Neural cell (in vitro differentiated cells): ENCODE data around the gene SSBP2.

Experiments used
- EP300 ChIP-seq: fragments of 450-650 bp; conservative IDR thresholded peaks from 2 replicates; pipeline ENCODE4 v1.6.1; 2014; ENCODE audit warnings: antibody characterized with exemption, mild to moderate bottlenecking, moderate library complexity; ENCODE audit not compliant: poor library complexity, severe bottlenecking
- EZH2 ChIP-seq: fragments of 200-600, 300-800 bp; shearing (Covaris generic), sonication (generic); IDR thresholded peaks from 2 replicates; pipeline ENCODE4 v1.6.1; 2014; ENCODE audit warnings: antibody characterized with exemption, low read length, borderline replicate concordance, mild to moderate bottlenecking; ENCODE audit not compliant: insufficient read depth, poor library complexity, severe bottlenecking
- MXI1 ChIP-seq: fragments of 450-650 bp; conservative IDR thresholded peaks from 2 replicates; pipeline ENCODE4 v1.6.1; 2014; ENCODE audit warnings: antibody characterized with exemption, mild to moderate bottlenecking; ENCODE audit not compliant: poor library complexity, severe bottlenecking
- POLR2AphosphoS5 ChIP-seq: IDR thresholded peaks from 2 replicates; pipeline ENCODE4 v1.6.1; 2012
- RAD21 ChIP-seq: fragments of 450-650 bp; conservative IDR thresholded peaks from 2 replicates; pipeline ENCODE4 v1.6.1; 2014; ENCODE audit warnings: antibody characterized with exemption, mild to moderate bottlenecking, moderate library complexity
- REST ChIP-seq: IDR thresholded peaks from 2 replicates; pipeline ENCODE4 v1.6.1; 2012; ENCODE audit warnings: borderline replicate concordance
- SMC3 ChIP-seq: fragments of 450-650 bp; conservative IDR thresholded peaks from 2 replicates; pipeline ENCODE4 v1.6.1; 2014; ENCODE audit warnings: antibody characterized with exemption, mild to moderate bottlenecking, moderate library complexity; ENCODE audit not compliant: poor library complexity
- TAF1 ChIP-seq: IDR thresholded peaks from 2 replicates; pipeline ENCODE4 v1.6.1; 2012; ENCODE audit warnings: low read depth
- TF ChIP-seq, protein P1 (sequence below): fragments of 450-650 bp; IDR thresholded peaks from 2 replicates; pipeline ENCODE4 v1.5.1; 2014; ENCODE audit warnings: antibody characterized with exemption, mild to moderate bottlenecking, moderate library complexity; ENCODE audit not compliant: poor library complexity, severe bottlenecking

DNA sequence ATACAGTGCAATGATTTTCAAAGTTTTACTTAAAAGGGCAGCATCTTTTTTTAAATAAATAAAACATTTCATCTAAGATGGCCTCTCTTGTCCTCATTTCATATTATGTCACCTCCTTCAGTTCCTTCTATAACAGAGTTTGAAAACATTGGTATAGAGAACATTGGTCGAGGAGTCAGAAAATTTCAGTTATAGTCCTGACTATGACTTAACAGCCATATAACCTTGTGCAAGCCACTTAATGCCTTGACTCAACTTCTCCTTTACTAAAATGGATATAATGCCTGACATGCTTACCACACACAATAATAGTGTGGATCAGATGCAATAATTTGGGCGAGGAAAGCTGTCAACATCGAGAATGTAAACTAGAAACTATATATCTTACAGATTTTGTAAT, 22.6 kb downstream of the SSBP2 start:
- TF ChIP-seq REST (no peak), POLR2AphosphoS5 (no peak), EP300 (no peak), MXI1 (no peak), SMC3 (no peak), EZH2 (no peak), RAD21 (no peak), TAF1 (no peak)
- TF ChIP-seq, protein P1, sequence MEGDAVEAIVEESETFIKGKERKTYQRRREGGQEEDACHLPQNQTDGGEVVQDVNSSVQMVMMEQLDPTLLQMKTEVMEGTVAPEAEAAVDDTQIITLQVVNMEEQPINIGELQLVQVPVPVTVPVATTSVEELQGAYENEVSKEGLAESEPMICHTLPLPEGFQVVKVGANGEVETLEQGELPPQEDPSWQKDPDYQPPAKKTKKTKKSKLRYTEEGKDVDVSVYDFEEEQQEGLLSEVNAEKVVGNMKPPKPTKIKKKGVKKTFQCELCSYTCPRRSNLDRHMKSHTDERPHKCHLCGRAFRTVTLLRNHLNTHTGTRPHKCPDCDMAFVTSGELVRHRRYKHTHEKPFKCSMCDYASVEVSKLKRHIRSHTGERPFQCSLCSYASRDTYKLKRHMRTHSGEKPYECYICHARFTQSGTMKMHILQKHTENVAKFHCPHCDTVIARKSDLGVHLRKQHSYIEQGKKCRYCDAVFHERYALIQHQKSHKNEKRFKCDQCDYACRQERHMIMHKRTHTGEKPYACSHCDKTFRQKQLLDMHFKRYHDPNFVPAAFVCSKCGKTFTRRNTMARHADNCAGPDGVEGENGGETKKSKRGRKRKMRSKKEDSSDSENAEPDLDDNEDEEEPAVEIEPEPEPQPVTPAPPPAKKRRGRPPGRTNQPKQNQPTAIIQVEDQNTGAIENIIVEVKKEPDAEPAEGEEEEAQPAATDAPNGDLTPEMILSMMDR, result no peak
